Right lobe of liver (tissue), 4 donors: ENCODE results near the gene ETHE1.

ENCODE experiments used
- CTCF ChIP-seq, 4 donors: fragments of 200-600 bp in 3 of 4; fragments of 450-650 bp in 1 of 4; IDR thresholded peaks; one replicate each; pipeline versions ENCODE4 v1.5.1 to v1.8.0; 2016 to 2022; ENCODE audit warnings: antibody characterized with exemption in 4 of 4, mild to moderate bottlenecking in 2 of 4
- POLR2A ChIP-seq: fragments of 450-650 bp; IDR thresholded peaks from one replicate; pipeline ENCODE4 v1.6.1; 2017; ENCODE audit warnings: antibody characterized with exemption, mild to moderate bottlenecking
- donor health status: DM: no; HTN: no; CAD: no.
- donor health status: DM: no; HTN: no; CAD: no.
- donor health status: DM: no; HTN: yes; CAD: no.

DNA sequence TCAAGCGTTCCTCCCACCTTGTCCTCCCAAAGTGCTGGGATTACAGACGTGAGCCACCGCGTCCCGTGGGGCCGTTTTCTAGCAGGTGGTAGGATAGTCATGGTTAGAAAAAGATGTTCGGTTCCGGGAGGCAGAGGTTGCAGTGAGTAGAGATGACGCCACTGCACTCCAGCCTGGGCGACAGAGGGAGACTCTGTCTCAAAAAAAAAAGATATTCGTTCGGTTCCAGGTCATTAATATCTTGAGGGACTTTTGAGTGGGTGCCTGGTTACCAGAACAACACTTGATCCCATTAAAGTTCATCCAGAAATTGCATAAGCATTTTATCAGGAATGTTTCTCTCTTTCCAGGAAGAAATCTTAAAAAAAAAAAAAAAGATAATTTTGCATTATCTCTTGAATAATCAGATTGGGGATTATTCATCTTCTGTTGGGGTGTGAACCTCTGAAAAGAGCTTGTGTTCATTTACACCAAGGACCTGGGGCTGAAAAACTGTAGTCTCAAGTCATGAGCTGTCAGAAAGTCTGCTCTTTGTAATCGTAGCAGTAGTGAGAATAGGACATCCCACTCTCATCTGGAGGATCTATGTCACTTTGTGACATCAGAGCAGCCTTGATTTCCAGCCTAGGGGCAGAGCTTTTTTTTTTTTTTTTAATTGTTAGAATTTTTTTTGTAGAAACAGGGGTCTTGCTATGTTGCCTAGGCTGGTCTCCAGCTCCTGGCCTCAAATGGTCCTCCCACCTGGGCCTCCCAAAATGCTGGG, 1.0 kb upstream of the ETHE1 start:
- TF ChIP-seq CTCF (IDR thresholded peaks at IDR 0.05) (peak in 1 of 4 donors; percentile 27), POLR2A (no peak)
